GM19324 (cell line): ENCODE results near the gene PCYT2.

ENCODE experiments used
- ATAC-seq: cut with Tn5 transposase; IDR thresholded peaks from one replicate; pipeline ENCODE4 v1.9.1; 2021; ENCODE audit warnings: mild to moderate bottlenecking, moderate library complexity; ENCODE audit not compliant: unreplicated experiment, low FRiP score

The PCYT2 gene

DNA sequence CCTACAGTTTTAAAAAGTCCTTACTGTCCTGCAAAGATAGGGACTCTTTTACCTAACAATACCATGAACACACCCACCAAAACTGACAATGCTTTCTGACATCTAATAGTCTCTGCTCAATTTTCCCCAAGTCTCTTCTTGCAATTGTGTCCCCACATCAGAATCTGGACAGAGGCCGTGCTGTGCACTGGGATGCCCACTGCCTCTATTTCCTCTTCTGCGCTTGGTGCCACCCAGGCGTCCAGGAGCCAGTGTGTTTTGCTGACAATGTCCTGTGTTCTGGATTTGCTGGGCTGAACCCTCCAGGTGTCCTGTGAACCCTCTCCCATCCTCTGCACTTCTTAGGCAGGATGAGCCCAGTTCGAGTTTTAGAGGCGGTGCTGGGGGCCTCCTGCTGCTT lies 33.6 kb downstream of the PCYT2 start:
- no peak for ATAC-seq

DNA sequence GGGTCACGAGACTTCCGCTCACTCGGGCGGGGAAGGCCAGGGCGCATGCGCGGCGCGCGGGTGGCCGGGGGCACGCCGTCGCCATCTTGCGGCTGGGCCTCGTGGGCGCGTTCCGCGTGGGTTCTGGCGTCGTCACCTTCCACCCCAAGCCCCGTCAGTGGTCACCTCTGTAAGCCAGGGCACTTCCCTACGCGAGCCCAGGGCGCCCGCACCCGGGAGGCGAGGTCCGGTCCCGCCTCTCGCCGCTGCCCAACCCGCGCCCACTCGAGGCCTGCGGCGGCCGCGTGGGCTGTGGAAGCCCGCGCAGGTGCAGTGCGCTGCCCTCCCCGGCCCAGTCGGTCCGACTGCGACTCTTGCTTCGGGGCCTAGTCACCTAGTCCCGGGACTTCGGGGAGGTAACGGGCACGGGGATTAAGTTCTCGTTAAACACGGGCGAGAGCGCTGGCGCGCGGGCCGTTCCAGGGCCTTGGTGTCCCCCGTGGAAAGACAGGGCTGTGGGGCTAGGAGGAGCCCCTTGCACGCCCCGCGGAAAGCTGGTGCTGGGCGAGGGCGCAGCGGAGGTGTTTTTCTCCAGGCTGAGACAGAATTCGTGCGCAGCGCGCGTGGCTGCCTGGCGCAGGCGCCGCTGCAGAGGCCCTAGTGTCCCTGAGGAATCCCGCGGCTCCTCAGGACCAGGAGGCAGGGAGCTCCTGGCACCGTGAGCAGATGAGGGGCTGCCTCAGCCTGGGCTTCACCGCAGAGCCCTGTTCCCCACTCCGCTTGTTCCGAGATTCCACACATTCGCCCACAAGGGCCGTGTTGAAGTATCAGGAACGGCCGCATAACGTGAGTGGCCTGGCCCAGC lies 39.6 kb downstream of the PCYT2 start:
- peak; percentile 69 for ATAC-seq

DNA sequence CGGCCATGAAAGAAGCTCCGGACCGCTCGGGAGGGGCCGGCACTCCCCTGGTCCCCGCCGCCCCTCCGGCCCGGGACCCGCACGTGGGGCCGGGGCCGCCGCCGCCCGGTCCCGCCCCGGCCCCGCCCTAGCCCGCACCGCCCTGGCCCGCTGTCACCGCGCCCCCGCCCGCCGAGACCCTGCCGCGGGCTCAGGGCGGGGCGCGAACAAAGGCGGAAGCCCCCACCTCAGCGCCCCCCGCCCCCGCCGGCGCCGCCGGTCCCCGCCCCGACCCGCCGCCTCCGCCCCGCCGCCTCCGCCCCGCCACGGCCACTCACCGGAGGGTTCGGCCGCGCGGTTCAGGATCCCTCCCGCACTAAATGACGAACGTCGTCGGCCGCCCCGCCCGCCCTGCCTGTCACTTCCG lies 40.2 kb downstream of the PCYT2 start, which contains the start of gene ARHGDIA:
TSS of gene ARHGDIA (minus strand) at position 357 of the 406 bp plus-strand sequence. CDS start 1,407 bp downstream, outside the sequence.
- peak; percentile 28 for ATAC-seq

DNA sequence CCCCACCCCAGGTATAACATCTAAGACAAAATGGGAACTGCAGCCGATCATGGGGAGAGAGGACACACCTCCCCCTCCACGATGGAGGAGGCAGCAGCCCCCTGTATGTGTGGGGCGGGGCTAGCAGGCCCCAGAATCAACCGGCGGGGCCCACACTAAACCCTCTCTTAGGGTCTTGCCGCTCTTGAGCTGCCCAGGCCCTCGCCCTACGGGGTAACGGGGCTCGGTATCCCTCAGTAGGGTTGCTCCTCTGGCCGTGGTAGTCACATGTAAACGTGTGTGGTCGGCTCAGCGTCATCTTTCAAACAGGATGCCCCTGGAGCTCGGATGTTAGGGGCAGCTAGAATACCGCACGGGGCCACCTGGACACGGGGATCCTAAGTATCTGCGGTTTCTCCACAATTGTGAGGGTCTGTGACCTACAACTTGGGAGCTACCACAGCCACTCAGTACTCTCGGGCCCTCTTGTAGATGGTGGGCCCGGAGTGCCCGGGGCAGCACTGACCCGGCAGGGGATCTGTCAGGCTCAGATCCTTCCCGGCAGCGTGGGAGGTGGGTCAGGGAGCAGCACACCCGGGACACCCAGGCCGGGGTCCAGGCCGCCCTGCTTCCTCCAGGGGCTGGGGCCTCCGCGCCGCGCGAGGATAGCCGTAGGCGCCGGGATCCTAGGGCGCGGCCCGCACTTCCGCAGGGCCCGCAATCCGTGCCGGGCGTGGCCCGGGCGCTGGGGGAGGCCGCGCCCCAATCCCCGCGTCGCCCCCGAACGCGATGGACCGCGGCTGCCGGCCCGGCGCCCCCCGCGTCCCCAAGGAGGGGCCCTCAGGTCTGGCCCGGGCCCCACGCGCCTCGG lies 40.8 kb downstream of the PCYT2 start:
- peak; percentile 11 for ATAC-seq

DNA sequence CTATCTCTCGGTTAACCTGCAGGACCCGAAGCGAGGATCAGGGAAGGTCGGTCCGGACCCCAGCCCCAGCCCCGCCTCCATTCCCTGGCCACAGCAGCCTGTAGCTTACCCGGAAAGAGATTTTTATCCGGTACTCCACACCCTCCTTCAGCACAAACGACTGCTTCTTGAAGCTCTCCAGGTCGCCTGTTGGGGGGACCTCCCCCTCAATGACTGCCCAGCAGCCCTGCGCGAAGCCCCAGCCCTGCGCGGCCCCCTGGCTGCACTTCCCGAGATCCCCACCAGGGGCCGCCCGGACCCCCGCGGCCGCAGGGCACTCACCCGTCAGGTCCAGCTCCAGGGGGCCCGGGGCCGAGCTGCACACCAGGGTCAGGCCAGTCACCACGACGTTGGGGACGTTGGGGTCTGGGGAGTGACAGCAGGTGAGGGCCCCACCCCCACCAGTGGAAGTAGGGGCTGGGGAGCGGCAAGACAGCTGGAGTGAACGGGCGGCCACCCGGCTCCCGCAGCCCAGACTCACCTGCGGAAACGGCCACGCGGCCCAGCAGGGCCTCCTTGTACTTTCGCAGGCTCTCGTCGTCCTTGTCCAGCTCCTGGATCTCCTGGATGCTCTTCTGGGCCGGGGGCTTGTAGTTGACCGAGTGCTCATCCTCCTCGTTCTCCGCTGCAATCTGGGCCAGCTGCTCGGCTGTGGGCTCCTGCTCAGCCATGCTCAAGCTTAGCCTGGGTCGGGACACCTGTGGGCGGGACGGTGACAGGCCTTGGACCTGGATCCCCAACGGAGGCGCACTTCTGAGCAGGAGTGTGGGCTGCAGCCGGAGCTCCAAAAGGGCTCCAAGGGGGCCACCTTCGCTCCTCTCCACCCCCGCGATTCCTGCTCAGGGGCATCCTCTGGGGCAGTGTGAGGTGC lies 41.7 kb downstream of the PCYT2 start:
- ATAC-seq: no peak

DNA sequence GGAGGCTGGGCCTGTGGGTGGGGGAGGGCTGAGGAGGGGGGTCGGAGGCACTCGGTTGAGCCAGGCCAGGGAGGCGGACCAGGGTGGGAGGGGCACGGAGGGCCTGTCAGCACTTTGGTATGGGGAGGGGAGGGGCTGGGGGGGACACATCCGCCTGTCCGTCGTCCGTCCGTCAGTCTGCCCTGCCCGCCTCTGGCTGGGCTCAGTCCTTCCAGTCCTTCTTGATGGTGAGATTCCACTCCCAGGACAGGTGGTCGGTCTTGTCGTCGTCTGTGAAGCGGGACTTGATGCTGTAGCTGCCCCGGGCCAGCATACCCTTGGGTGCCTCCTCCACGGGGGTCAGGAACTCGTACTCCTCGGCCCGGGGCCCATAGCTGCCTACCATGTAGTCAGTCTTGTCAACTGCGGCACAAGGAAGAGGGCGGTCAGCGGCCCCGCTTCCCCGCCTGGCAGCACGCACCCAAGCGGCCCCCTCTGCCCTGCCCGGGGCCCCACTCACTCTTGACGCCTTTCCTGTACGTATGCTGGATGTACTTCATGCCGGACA lies 42.5 kb downstream of the PCYT2 start:
- ATAC-seq: no peak

DNA sequence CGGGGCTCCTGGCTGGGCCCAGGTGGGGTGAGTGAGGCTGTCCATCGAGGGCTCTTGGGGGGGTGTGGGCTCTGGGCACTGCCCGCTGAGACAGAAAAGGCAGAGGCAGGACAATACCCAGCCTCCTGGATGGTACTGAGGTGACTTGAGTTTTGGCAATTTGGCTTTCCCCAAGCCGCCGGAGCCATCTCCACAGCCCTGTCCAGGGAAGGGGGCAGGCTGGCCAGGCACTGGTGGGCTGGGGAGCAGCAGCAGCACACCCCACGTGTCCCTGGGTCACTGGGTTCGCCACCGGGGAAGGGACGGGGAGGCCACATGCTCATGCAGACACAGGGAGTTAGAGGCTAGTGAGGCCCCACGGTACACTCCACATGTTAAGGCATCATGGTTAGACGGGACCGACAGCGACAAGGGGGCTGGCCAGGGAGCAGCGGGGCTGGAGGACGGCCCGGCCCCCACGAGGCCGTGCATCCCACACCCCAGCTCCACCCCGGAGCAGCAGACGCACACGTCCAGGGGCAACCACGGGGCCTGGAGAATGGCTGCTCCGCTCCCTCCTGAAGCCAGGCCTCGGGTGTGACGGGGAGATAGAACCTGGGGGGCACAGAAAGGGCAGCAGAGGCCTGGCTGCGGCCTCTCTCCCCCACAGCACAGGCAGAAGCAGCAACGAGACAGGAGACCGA lies 43.1 kb downstream of the PCYT2 start:
- no peak for ATAC-seq

DNA sequence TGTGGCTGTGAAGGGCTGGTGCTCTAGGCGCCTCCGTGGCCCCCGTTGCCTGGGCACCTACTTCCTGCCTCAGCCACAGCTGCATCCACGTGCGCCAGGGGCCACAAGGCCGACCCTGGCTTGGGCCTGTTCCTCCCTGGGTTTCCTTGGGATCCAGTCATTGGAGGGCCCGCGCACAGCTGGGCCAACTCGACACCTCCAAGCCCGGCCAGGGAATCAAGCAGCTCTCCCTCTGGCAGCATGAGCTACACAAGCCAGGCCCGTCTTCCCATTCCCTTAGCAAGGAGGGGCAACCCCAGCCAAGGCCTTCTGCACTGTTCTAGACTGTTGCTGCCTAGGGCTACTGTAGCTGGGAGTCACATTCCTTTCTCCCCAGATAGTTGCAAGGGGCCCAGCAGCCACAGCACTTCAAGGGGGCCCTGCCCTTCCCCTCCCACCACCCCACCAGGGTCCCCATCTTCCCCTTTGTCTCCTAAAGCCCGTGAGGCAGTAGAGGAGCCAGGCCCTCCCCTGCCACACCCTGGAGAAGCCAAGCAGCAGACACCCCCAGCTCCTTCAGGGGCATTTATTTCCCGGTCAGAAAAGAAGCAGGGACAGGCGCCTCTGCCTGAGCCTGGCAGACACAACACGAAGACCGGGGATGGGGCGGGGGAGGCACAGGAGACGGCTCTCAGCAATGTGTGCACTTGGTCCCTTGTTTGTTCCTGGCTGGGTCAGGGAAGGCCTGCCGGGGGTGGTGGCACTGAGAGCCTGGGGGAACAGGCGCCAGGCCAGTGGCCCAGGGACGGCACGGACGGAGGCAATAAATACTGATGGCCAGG lies 43.8 kb downstream of the PCYT2 start:
- ATAC-seq: no peak

DNA sequence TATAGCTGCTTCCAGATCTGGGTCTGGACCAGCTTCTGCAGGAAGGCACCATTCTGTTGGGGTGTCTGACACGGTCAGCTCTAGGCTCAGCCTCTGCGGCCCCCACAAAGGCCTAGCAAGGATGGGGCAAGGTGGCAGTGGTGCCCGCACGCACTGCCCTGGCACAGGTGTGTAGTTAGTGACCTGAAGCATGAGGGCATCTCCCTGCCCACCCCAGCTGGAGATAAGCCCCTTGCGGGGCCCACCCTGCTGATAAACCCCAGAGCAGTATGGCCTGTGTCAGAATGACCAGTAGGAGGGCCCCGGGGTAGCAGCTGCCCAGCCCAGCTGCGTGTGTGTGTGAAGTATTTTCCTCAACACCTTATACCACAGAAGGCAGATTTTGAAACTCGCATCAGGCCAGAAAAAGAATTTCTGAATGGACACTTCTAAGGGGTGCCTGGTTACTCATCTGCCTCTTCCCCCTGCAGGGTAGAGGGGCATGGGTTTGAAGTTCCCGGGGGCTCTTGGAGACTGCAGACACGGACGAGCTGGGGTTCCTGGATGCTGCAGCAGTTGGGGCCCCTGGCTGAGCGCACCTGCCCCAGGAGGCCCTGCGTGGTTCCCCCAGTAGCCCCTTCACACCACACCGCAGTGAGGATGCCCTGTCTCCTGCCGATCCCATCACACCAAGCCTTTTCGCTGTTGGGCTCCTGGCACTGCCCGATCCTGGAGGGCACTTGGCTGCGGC lies 44.6 kb downstream of the PCYT2 start:
- no peak for ATAC-seq

DNA sequence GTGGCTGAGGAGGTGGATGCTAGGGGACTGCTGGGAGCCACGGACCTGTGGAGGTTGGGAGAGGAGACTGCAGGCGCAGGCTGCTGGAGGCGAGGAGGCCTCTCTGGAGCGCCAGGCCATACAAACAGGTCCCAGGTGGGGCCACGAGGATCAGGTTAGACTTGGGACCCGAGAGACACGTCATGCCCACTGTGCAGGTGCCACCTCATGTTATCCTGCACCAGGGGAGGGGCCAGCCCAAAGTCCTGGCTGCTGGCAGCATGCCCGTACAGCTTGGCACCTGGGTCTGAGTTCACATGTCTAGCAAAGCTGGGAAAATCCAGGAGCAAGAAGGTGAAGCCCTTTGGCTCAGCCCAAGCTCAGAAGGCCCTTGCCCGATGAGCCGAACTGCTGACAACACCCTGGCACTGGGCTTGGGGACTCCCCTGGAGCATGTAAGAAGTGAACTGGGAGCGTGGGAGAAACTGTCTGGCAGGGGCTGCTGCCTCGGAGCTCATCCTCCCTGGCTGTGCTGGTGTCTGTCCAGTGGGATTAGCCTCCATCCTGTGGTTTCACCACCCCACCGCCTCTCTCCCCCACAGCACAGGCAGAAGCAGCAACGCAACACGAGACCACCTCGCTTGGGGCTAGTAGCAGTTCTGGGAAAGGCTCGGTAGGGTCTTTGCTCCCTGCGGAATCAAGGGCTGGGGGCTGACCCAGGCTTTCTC lies 45.3 kb downstream of the PCYT2 start:
- no peak for ATAC-seq

DNA sequence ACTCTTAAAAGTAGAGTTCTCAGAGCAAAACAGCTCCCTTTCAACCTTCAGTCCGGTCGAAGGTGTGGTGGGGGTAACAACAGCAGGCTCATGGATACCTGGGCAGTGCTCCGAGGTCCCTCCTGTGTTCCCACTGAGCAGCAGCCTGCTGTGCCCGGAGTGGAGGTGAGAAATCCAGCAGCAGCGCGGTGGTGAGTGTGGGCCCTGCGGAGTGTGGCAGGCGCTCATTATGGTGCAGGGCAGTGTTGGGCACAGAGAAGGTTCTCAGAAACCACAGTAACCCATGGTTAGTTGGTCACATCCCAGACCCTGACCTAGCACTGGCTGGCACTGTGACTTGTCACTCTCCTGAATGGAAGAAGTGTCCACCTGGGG lies 45.9 kb downstream of the PCYT2 start:
- no peak for ATAC-seq

DNA sequence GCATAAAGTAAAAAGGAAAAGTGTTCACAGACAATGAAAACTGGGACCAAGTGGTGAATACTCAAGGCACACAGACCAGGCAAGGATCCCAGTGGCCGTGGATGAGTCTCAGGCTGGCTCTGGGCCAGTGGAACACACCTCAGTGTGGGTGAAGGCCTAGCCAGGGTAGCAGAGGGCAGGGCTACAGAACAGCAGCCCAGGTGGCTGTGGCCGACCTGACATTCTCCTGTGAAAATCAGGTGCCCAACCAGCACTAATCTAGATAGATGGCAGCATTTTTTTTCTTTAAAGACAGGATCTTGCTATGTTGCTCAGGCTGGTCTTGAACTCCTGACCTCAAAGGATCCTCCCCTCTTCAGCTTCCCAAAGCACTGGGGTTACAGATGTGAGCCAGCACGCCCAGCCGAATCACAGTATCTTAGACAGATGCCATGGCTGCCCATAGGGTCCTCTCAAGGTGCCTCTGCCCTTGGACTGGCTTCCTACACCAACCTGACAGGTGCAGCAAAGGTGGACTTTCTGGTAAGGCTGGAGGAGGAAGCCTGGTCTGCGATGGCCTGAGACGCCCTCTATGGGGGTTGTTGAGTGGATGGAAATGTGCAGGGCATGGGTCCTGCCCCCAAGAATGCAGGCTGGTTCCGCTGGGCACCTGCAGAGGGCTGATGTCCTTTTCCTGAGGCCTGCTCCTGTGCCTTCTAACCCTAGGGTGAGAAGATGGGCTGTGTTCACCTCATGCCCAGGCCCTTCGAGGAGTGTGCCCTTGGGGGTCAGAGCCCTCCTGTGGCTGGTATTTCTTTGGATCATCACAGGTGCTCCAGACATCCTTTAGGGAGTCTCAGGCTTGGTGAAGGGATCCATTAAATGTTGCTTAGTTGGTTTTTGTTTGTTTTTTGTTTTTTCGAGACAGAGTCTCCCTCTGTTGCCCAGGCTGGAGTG lies 47.1 kb downstream of the PCYT2 start:
- no peak for ATAC-seq

DNA sequence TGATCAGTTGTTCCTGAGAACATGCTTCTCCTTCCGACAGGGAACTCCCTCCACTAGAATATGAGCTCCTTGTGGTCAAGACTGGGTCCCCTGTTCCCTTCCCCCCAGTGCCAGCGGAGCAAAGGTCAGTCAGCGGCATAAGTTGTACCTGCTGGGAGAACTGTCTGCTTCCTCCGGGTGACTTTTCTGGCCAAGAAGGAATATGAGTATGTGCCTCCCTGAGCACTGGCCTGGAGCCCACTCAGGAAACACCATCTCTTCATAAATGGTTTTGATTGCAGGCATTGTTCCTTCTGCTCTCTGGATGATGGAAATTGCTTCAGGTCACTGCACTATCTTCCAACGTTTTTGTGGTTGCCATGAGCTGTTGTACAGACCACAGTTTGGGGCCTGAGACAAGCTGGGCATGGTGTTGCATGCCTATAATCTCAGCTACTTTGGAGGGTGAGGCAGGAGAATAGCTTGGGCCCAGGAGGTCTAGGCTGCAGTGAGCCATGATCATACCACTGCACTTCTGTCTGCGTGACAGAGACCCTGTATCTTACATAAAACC lies 48.0 kb downstream of the PCYT2 start:
- no peak for ATAC-seq

DNA sequence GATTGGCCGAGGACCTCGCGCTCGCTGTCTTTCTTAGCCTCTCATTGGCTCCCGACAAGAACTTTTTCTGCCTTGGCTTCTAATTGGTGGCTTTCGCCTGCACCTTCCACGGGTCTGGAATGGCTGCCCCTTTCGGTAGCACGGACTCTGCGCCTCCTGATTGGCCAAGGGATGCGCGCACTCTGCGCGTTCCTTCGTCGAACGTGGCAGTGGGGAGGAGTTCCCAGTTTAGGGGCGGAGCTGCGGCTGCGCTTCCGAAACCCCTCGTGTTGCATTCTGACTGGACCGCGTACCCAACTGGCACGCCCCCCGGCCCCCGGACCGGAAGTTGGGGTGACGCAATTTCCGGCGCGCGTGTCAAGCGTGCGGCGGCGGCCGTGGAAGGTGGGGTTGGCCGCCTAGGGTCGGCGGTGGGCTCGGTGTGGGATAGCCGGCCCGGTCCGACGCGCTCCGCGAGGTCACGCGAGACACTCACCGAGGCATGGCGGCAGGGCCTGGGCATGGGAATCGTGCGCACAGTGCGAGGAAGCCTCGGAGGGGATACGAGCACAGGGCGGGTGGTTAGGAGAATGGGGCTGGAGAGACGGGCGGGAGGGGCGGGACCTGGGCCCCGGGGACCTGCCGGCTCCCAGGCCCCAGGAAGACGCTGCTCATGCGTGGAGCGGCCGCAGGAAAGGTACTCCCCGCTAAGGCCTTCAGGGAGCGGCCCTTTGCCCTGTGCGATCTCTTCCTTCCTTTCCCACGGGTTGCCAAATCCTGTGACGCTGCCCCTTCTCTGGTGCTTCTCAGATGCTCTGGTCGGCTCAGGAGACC lies 50.2 kb downstream of the PCYT2 start:
- ATAC-seq: peak; percentile 84
